Measurements from ENCODE around the gene SPIN1.

SPIN1 gene

DNA sequence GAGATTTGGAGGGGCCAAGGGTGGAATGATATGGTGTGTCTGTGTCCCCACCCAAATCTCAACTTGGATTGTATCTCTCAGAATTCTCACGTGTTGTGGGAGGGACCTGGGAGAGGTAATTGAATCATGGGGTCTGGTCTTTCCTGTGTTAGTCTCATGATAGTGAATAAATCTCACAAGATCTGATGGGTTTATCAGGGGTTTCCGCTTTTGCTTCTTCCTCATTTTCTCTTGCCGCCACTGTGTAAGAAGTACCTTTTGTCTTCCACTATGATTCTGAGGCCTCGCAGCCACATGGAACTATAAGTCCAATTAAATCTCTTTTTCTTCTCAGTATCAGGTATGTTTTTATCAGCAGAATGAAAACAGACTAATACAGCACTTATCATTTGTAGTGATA is 29.5 kb upstream of the SPIN1 start:
- TF ChIP-seq, protein P1, sequence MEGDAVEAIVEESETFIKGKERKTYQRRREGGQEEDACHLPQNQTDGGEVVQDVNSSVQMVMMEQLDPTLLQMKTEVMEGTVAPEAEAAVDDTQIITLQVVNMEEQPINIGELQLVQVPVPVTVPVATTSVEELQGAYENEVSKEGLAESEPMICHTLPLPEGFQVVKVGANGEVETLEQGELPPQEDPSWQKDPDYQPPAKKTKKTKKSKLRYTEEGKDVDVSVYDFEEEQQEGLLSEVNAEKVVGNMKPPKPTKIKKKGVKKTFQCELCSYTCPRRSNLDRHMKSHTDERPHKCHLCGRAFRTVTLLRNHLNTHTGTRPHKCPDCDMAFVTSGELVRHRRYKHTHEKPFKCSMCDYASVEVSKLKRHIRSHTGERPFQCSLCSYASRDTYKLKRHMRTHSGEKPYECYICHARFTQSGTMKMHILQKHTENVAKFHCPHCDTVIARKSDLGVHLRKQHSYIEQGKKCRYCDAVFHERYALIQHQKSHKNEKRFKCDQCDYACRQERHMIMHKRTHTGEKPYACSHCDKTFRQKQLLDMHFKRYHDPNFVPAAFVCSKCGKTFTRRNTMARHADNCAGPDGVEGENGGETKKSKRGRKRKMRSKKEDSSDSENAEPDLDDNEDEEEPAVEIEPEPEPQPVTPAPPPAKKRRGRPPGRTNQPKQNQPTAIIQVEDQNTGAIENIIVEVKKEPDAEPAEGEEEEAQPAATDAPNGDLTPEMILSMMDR (IDR thresholded peaks at IDR 0.05; ENCODE audit: low read depth, low read length) = no peak
- Histone ChIP-seq H3K27me3 (no peaks in the 10 kb centered on the region), H3K9me3 (no peaks in the 10 kb centered on the region; the same call in 1 of the 2 replicates), H3K4me3 (ENCODE audit: low read depth, low read length) (no peak overlapping the region), H3K4me1 (no peaks in the 10 kb centered on the region), H3K36me3 (no peaks in the 10 kb centered on the region)
- no peak for DNase-seq

DNA sequence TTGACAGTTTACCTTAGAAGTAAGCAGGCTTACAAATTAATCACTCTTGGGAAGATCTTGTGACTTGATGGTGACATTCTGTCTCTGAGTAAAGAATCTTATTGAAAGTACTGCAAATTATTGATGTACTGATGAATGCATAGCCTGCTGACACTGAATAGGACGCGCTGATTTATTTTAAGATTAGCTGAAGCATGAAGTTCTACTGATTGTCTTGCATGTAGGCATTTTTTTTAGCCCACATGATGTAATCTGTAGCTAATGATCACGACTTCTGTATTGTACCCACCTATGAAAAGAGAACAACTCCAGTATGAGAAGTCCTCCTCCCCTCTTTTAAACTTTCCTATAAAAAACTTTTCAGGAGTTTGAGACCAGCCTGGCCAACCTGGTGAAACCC is 28.3 kb upstream of the SPIN1 start:
- no peak for DNase-seq
- H3K9me3 ChIP-seq = no peaks in the 10 kb centered on the region; the same call in 1 of the 2 replicates

DNA sequence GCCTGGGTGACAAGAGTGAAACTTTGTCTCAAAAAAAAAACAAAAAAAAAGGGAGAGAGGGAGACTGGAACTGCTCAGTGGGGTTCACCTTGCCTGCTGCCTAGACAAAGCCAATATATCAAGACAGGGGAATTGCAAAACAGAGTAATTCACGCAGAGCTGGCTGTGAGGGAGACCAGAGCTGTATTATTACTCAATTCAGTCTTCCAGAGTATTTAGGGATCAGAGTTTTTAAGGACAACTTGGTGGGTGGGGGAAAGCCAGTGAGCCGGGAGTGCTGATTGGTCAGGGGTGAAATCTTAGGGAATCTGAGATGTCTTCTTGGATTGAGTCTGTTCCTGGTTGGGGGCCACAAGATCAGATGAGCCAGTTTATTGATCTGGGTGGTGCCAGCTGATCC is 25.6 kb upstream of the SPIN1 start:
- Histone ChIP-seq H3K9me3 (no peaks in the 10 kb centered on the region; the same call in 1 of the 2 replicates), H3K4me1 (no peaks in the 10 kb centered on the region), H3K27me3 (no peaks in the 10 kb centered on the region), H3K4me3 (ENCODE audit: low read depth, low read length) (no peak overlapping the region), H3K36me3 (no peaks in the 10 kb centered on the region)
- TF ChIP-seq, protein P1 (IDR thresholded peaks at IDR 0.05; ENCODE audit: low read depth, low read length) = no peak
- no peak for DNase-seq

More for the DNA sequence above, 28.3 kb upstream of the SPIN1 start:
- TF ChIP-seq, protein P1 (IDR thresholded peaks at IDR 0.05; ENCODE audit: low read depth, low read length) = no peak
- H3K4me1 ChIP-seq = no peaks in the 10 kb centered on the region
- no peak overlapping the region for H3K4me3 ChIP-seq (ENCODE audit: low read depth, low read length)
- H3K36me3 ChIP-seq = no peaks in the 10 kb centered on the region
- H3K27me3 ChIP-seq = no peaks in the 10 kb centered on the region

DNA sequence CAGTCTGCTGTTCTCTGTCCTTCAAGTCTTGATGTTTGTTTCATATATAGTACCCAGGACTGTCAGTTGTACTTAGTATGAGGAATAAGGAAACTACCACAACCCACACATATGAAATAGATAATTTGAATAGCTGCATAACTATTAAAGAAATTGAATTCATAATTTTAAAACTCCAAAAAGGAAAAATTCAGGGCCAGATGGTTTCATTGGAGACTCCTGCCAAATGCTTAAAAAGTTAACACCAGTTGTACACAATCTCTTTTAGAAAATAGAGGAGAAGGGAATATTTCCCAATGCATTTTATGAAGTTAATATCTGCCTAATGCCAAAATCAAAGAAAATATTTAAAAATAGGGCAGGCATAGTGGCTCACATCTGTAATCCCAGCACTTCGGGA is 24.6 kb upstream of the SPIN1 start:
- Histone ChIP-seq H3K9me3 (no peaks in the 10 kb centered on the region), H3K4me3 (ENCODE audit: low read depth, low read length) (no peak overlapping the region), H3K36me3 (no peaks in the 10 kb centered on the region), H3K4me1 (no peaks in the 10 kb centered on the region), H3K27me3 (no peaks in the 10 kb centered on the region)
- DNase-seq = no peak
- TF ChIP-seq, protein P1 (IDR thresholded peaks at IDR 0.05; ENCODE audit: low read depth, low read length) = no peak

DNA sequence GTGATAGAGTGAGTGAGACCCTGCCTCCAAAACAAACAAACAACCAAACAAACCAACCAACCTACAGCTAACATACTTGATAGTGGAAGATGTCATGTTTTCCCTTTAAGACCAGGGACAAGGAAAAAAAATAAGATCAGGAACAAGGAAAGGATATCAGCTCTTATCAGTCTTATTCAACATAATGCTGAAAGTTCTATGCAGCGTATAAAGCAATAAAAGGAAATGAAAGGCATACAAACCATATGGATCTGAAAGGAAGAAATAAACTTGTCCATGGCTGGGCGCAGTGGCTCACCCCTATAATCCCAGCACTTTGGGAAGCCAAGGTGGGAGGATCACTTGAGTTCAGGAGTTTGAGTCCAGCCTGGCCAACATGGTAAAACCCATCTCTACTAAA is 23.5 kb upstream of the SPIN1 start:
- TF ChIP-seq, protein P1 (IDR thresholded peaks at IDR 0.05; ENCODE audit: low read depth, low read length) = no peak
- no peaks in the 10 kb centered on the region for H3K27me3 ChIP-seq
- no peaks in the 10 kb centered on the region for H3K4me1 ChIP-seq
- no peak for DNase-seq
- H3K36me3 ChIP-seq = no peaks in the 10 kb centered on the region
- H3K4me3 ChIP-seq (ENCODE audit: low read depth, low read length) = no peak overlapping the region
- no peaks in the 10 kb centered on the region for H3K9me3 ChIP-seq

DNA sequence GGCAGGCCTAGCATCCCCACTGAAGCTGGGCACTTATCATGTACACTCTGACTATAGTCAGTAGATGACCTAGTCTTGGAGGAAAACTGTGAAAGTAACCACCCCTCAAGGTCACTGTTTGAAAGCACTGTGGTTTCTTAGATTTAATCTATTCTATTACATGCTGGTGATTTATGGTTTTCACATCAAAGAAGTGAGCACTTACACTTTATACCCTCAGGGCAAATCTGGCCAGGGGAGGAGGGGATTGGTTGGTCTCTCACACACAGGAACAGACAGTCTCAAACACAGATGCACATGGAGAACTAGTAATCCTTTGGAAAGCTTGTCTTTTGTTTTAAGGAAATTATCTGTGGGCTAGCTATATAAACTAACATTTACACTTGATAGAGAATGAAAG is 17.9 kb upstream of the SPIN1 start:
- no peaks in the 10 kb centered on the region for H3K4me1 ChIP-seq
- H3K4me3 ChIP-seq (ENCODE audit: low read depth, low read length) = no peak overlapping the region
- no peaks in the 10 kb centered on the region for H3K27me3 ChIP-seq
- H3K36me3 ChIP-seq = no peaks in the 10 kb centered on the region
- TF ChIP-seq, protein P1 (IDR thresholded peaks at IDR 0.05; ENCODE audit: low read depth, low read length) = no peak
- peak; percentile 34 for DNase-seq
- no peaks in the 10 kb centered on the region for H3K9me3 ChIP-seq
